Muscle of back (tissue), 11 donors: Measurements from ENCODE around the gene ALG10B. TPM values are rescaled to one million over a fixed set of nuclear protein-coding genes. Genes with fewer than 3 reads are reported as not detected.

Source experiments
- DNase-seq, 3 donors: peaks; one replicate each; pipeline versions ENCODE4 v3.0.0 to v3.0.0-alpha.2; 2013
- polyA plus RNA-seq, 10 donors: library from polyadenylated mRNA; unstranded; fragments of 120-200 nt; gene quantifications; one replicate each; pipeline ENCODE4 v1.2.1, GENCODE V29; 2013; ENCODE audit not compliant: insufficient read length in 10 of 10

The ALG10B gene
- polyA plus RNA-seq, 10 donors, result 5.3 to 8.9 (median 7.3) TPM

- no peak for DNase-seq
These were observed 57.2 kb downstream of the ALG10B start for GRCh38 chr12:38373784-38374183.

GRCh38 chr12:38374751-38375150, 58.2 kb downstream of the ALG10B start:
- no peak for DNase-seq
